GM11168 (cell line): Measurements from ENCODE around the gene DOCK1.

ENCODE experiments used
- in situ Hi-C: fragments of 300-500 bp; cut with MboI; formaldehyde crosslinking; loops from one replicate; pipeline ENCODE4 v1.12.0; 2022; ENCODE audit warnings: low sequenced_read_pairs; ENCODE audit not compliant: unreplicated experiment

The DOCK1 gene

GRCh38 chr10:127122831-127123230 is 217.6 kb downstream of the DOCK1 start:
- in situ Hi-C loops, result no loop called here

GRCh38 chr10:127123626-127124025 is 218.4 kb downstream of the DOCK1 start:
- in situ Hi-C loops, result no loop called here

- in situ Hi-C loops, result no loop called here
These were observed 220.1 kb downstream of the DOCK1 start for GRCh38 chr10:127125331-127125730.

- in situ Hi-C loops, result no loop called here
These were observed 222.6 kb downstream of the DOCK1 start for GRCh38 chr10:127127822-127128221.

- in situ Hi-C loops, result no loop called here
These were observed 223.9 kb downstream of the DOCK1 start for GRCh38 chr10:127129104-127129503.

- in situ Hi-C loops, result no loop called here
These were observed 227.2 kb downstream of the DOCK1 start for GRCh38 chr10:127132451-127132850.

- in situ Hi-C loops, result no loop called here
These were observed 228.0 kb downstream of the DOCK1 start for GRCh38 chr10:127133225-127133624.

GRCh38 chr10:127133672-127134500 is 228.7 kb downstream of the DOCK1 start:
- in situ Hi-C loops, result no loop called here

- in situ Hi-C loops, result no loop called here
These were observed 230.8 kb downstream of the DOCK1 start for GRCh38 chr10:127135844-127136577.

GRCh38 chr10:127137391-127137790 is 232.2 kb downstream of the DOCK1 start:
- in situ Hi-C loops, result no loop called here

- in situ Hi-C loops, result no loop called here
These were observed 236.9 kb downstream of the DOCK1 start for GRCh38 chr10:127142136-127142535.

GRCh38 chr10:127142856-127143255 is 237.6 kb downstream of the DOCK1 start:
- in situ Hi-C loops, result no loop called here

GRCh38 chr10:127145173-127145572 is 239.9 kb downstream of the DOCK1 start:
- in situ Hi-C loops, result no loop called here

- in situ Hi-C loops, result no loop called here
These were observed 241.4 kb downstream of the DOCK1 start for GRCh38 chr10:127146661-127147060.

GRCh38 chr10:127148066-127148932 is 243.1 kb downstream of the DOCK1 start:
- in situ Hi-C loops, result no loop called here

- in situ Hi-C loops, result no loop called here
These were observed 243.6 kb downstream of the DOCK1 start for GRCh38 chr10:127148933-127149220.

GRCh38 chr10:127149501-127150081 is 244.4 kb downstream of the DOCK1 start:
- in situ Hi-C loops, result no loop called here

GRCh38 chr10:127150136-127150535 is 244.9 kb downstream of the DOCK1 start:
- in situ Hi-C loops, result no loop called here

- in situ Hi-C loops, result no loop called here
These were observed 246.3 kb downstream of the DOCK1 start for GRCh38 chr10:127151541-127151940.

- in situ Hi-C loops, result no loop called here
These were observed 246.9 kb downstream of the DOCK1 start for GRCh38 chr10:127151981-127152699.
